Liver (tissue), 9 donors: Measurements from ENCODE around the gene AGER. TPM values are rescaled to one million over a fixed set of nuclear protein-coding genes. Genes with fewer than 3 reads are reported as not detected.

Experiments
- DNase-seq: peaks from one replicate; pipeline ENCODE4 v3.0.0-alpha.2; 2017; ENCODE audit warnings: low spot score
- H3K27ac ChIP-seq, 2 donors: one replicate each; pipeline ENCODE4 v1.7.0; 2013; ENCODE audit warnings: inconsistent platforms in 2 of 2, low read length in 2 of 2, control low read depth in 1 of 2, low read depth in 1 of 2, mild to moderate bottlenecking in 1 of 2
- H3K27me3 ChIP-seq, 4 donors: one replicate each; pipeline versions ENCODE4 v1.6.1 to v1.7.0; 2013; ENCODE audit warnings: low read length in 3 of 4, inconsistent platforms in 1 of 4, mild to moderate bottlenecking in 1 of 4, moderate library complexity in 1 of 4; ENCODE audit not compliant: control insufficient read depth in 4 of 4, insufficient read depth in 4 of 4
- H3K36me3 ChIP-seq, 4 donors: one replicate each; pipeline versions ENCODE4 v1.6.1 to v1.7.0; 2013; ENCODE audit warnings: low read length in 3 of 4, mild to moderate bottlenecking in 3 of 4, low read depth in 1 of 4, moderate library complexity in 1 of 4; ENCODE audit not compliant: control insufficient read depth in 4 of 4, insufficient read depth in 3 of 4
- H3K4me1 ChIP-seq, 4 donors: one replicate each; pipeline versions ENCODE4 v1.6.1 to v1.7.0; 2013; ENCODE audit warnings: low read length in 3 of 4, mild to moderate bottlenecking in 3 of 4, moderate library complexity in 1 of 4; ENCODE audit not compliant: control insufficient read depth in 4 of 4, insufficient read depth in 4 of 4
- H3K4me3 ChIP-seq, 3 donors: one replicate each; pipeline versions ENCODE4 v1.6.1 to v1.7.0; 2013; ENCODE audit warnings: low read length in 3 of 3, control low read depth in 1 of 3, low read depth in 1 of 3, mild to moderate bottlenecking in 1 of 3
- H3K9ac ChIP-seq, 2 donors: one replicate each; pipeline ENCODE4 v1.7.0; 2013; ENCODE audit warnings: low read length in 2 of 2, mild to moderate bottlenecking in 2 of 2, moderate library complexity in 2 of 2, control low read depth in 1 of 2, low read depth in 1 of 2
- H3K9me3 ChIP-seq, 4 donors: one replicate each; pipeline versions ENCODE4 v1.6.1 to v1.7.0; 2013; ENCODE audit warnings: low read length in 3 of 4; ENCODE audit not compliant: control insufficient read depth in 4 of 4
- ATF3 ChIP-seq: IDR thresholded peaks from 2 replicates; pipeline ENCODE4 v1.6.1; 2016; ENCODE audit warnings: antibody characterized with exemption
- CTCF ChIP-seq: fragments of 150-350 bp; IDR thresholded peaks from 2 replicates; pipeline ENCODE4 v1.5.1; 2017; ENCODE audit warnings: improper control_type of control experiment, low read depth, low read length; ENCODE audit not compliant: missing input control
- EGR1 ChIP-seq, 2 donors: IDR thresholded peaks; 2 replicates each; pipeline ENCODE4 v1.6.1; 2016 to 2018; ENCODE audit warnings: antibody characterized with exemption in 2 of 2, low read depth in 2 of 2
- FOXA1 ChIP-seq: IDR thresholded peaks from 2 replicates; pipeline ENCODE4 v1.6.1; 2016; ENCODE audit warnings: antibody characterized with exemption
- FOXA2 ChIP-seq: IDR thresholded peaks from 2 replicates; pipeline ENCODE4 v1.6.1; 2016; ENCODE audit warnings: antibody characterized with exemption
- GABPA ChIP-seq, 2 donors: IDR thresholded peaks in 1 of 2; conservative IDR thresholded peaks in 1 of 2; 2 replicates each; pipeline ENCODE4 v1.6.1; 2016; ENCODE audit warnings: antibody characterized with exemption in 2 of 2, mild to moderate bottlenecking in 1 of 2, moderate library complexity in 1 of 2
- HNF4A ChIP-seq, 2 donors: conservative IDR thresholded peaks; 2 replicates each; pipeline ENCODE4 v1.6.1; 2016; ENCODE audit warnings: antibody characterized with exemption in 2 of 2, mild to moderate bottlenecking in 2 of 2
- HNF4G ChIP-seq: IDR thresholded peaks from 2 replicates; pipeline ENCODE4 v1.6.1; 2016; ENCODE audit warnings: antibody characterized with exemption
- JUND ChIP-seq, 2 donors: IDR thresholded peaks; 2 replicates each; pipeline ENCODE4 v1.6.1; 2016; ENCODE audit warnings: antibody characterized with exemption in 2 of 2
- MAX ChIP-seq: IDR thresholded peaks from 2 replicates; pipeline ENCODE4 v1.6.1; 2016; ENCODE audit warnings: antibody characterized with exemption
- NR2F2 ChIP-seq: IDR thresholded peaks from 2 replicates; pipeline ENCODE4 v1.6.1; 2016; ENCODE audit warnings: antibody characterized with exemption
- RAD21 ChIP-seq, 2 donors: IDR thresholded peaks; 2 replicates each; pipeline ENCODE4 v1.6.1; 2016; ENCODE audit warnings: antibody characterized with exemption in 2 of 2, mild to moderate bottlenecking in 2 of 2
- REST ChIP-seq: IDR thresholded peaks from 2 replicates; pipeline ENCODE4 v1.6.1; 2016; ENCODE audit warnings: antibody characterized with exemption, mild to moderate bottlenecking
- RXRA ChIP-seq, 2 donors: IDR thresholded peaks; 2 replicates each; pipeline ENCODE4 v1.6.1; 2017 to 2018; ENCODE audit warnings: antibody characterized with exemption in 2 of 2, mild to moderate bottlenecking in 1 of 2
- SP1 ChIP-seq: IDR thresholded peaks from 2 replicates; pipeline ENCODE4 v1.6.1; 2018; ENCODE audit warnings: antibody characterized with exemption, mild to moderate bottlenecking
- TAF1 ChIP-seq: conservative IDR thresholded peaks from 2 replicates; pipeline ENCODE4 v1.6.1; 2016; ENCODE audit warnings: antibody characterized with exemption, mild to moderate bottlenecking
- YY1 ChIP-seq: IDR thresholded peaks from 2 replicates; pipeline ENCODE4 v1.6.1; 2016; ENCODE audit warnings: antibody characterized with exemption, mild to moderate bottlenecking
- ZBTB33 ChIP-seq: IDR thresholded peaks from 2 replicates; pipeline ENCODE4 v1.6.1; 2016; ENCODE audit warnings: antibody characterized with exemption
- WGBS: extraction: QIAGEN DNeasy Blood & Tissue Kit; methylation state at CpG from one replicate; pipeline ENCODE4 v1.1.7; 2013; 5-methylcytosine and 5-hydroxymethylcytosine counted together
- polyA plus RNA-seq, 2 donors: library from polyadenylated mRNA; stranded (reverse) in 1 of 2; unstranded in 1 of 2; fragments of 200-250 nt in 1 of 2; fragments of >200 nt in 1 of 2; fragmentation: Nextera tagmentation in 1 of 2; extraction: Ambion mirVana in 1 of 2; gene quantifications; one replicate each; pipeline versions ENCODE4 v1.2.1 to v1.2.3, GENCODE V29; 2013 to 2015
- total RNA-seq, 2 donors: library from RNA; depleted of rRNA; stranded (reverse); fragments of >200 nt; gene quantifications; one replicate each; pipeline ENCODE4 v1.2.3, GENCODE V29; 2014
- donor health status: healthy.
- donor health status: healthy.
- donor health status: healthy.
- donor health status: healthy.
- donor health status: healthy.

AGER gene
- total and polyA plus RNA-seq, 4 donors: 0.47 to 0.92 (median 0.83) TPM

GRCh38 chr6:32137454-32137853, 46.6 kb downstream of the AGER start:
- H3K9ac ChIP-seq: no peak overlapping the region
- no peak for DNase-seq
- TF ChIP-seq ATF3 (no peak), RAD21 (IDR thresholded peaks at IDR 0.05) (no peak), EGR1 (IDR thresholded peaks at IDR 0.05; ENCODE audit: low read depth in 2 of 2) (no peak), REST (no peak), SP1 (no peak), YY1 (no peak), RXRA (IDR thresholded peaks at IDR 0.05) (no peak), GABPA (IDR thresholded peaks at IDR 0.05 in 1 of 2, conservative IDR thresholded peaks at IDR 0.05 in 1 of 2) (no peak), JUND (IDR thresholded peaks at IDR 0.05) (no peak), CTCF (no peak), MAX (no peak), TAF1 (no peak), ZBTB33 (no peak), NR2F2 (no peak), FOXA1 (no peak), HNF4G (no peak)
- no peaks in the 10 kb centered on the region for H3K9me3 ChIP-seq
- no peak overlapping the region for H3K27ac ChIP-seq
- no peak overlapping the region for H3K4me3 ChIP-seq
- no peaks in the 10 kb centered on the region for H3K36me3 ChIP-seq
- peaks cover 0 to 5% (median 0%) of the 10 kb centered on the region in 4 donors for H3K4me1 ChIP-seq
- no peaks in the 10 kb centered on the region for H3K27me3 ChIP-seq

GRCh38 chr6:32133786-32134185, 50.3 kb downstream of the AGER start:
- WGBS: 85% methylated on average over 4 of the region's 4 CpGs
- H3K4me1 ChIP-seq: peaks cover 3 to 13% (median 10%) of the 10 kb centered on the region in 4 donors
- no peaks in the 10 kb centered on the region for H3K27me3 ChIP-seq
- H3K4me3 ChIP-seq: no peak overlapping the region
- H3K9ac ChIP-seq: no peak overlapping the region
- no peak for DNase-seq
- no peak overlapping the region for H3K27ac ChIP-seq
- no peaks in the 10 kb centered on the region for H3K9me3 ChIP-seq
- no peaks in the 10 kb centered on the region for H3K36me3 ChIP-seq
- TF ChIP-seq JUND (IDR thresholded peaks at IDR 0.05) (no peak), RXRA (IDR thresholded peaks at IDR 0.05) (no peak), ATF3 (no peak), YY1 (no peak), CTCF (no peak), EGR1 (IDR thresholded peaks at IDR 0.05; ENCODE audit: low read depth in 2 of 2) (no peak), FOXA2 (no peak), TAF1 (no peak), GABPA (IDR thresholded peaks at IDR 0.05 in 1 of 2, conservative IDR thresholded peaks at IDR 0.05 in 1 of 2) (no peak), REST (no peak), HNF4A (conservative IDR thresholded peaks at IDR 0.05) (no peak), NR2F2 (no peak), SP1 (no peak)
